Brain microvascular endothelial cell (primary cell): ENCODE measurements around the gene LETM1.

ENCODE experiments used
- DNase-seq: peaks from one replicate; pipeline ENCODE4 v3.0.0-alpha.2; 2020
- H3K27ac ChIP-seq: fragments of 250-450 bp; sonication (Bioruptor Pico); 2 replicates; pipeline ENCODE4 v1.5.1; 2020; ENCODE audit warnings: mild to moderate bottlenecking, moderate library complexity
- H3K27me3 ChIP-seq: fragments of 250-450 bp; sonication (Bioruptor Pico); replicated peaks from 2 replicates; pipeline ENCODE4 v1.5.1; 2020; ENCODE audit warnings: mild to moderate bottlenecking
- H3K36me3 ChIP-seq: fragments of 250-450 bp; sonication (Bioruptor Pico); replicated peaks from 2 replicates; pipeline ENCODE4 v1.5.1; 2020; ENCODE audit warnings: mild to moderate bottlenecking
- H3K4me3 ChIP-seq: 2 replicates; pipeline ENCODE4 v1.5.1; 2011; ENCODE audit warnings: low read depth, mild to moderate bottlenecking, control low read depth, low read length, moderate library complexity
- CTCF ChIP-seq: IDR thresholded peaks from 2 replicates; pipeline ENCODE4 v1.5.1; 2011; ENCODE audit warnings: low read depth, mild to moderate bottlenecking, moderate library complexity, low read length, control low read depth, inconsistent platforms; ENCODE audit errors: missing control alignments
- in situ Hi-C: cut with HindIII; loops from 2 replicates; pipeline ENCODE4 v1.10.0; 2017; ENCODE audit warnings: low sequenced_read_pairs, low pct_ligation_motif_present

The LETM1 gene

GRCh38 chr4:1797861-1798579 is 57.9 kb downstream of the LETM1 start:
- no peak overlapping the region for H3K4me3 ChIP-seq
- peaks cover 22% of the 10 kb centered on the region for H3K27me3 ChIP-seq
- DNase-seq, result no peak
- H3K36me3 ChIP-seq, result no peaks in the 10 kb centered on the region
- H3K27ac ChIP-seq, result no peak overlapping the region
- in situ Hi-C loops, result no loop called here
- no peak for TF ChIP-seq CTCF

- H3K36me3 ChIP-seq, result no peaks in the 10 kb centered on the region
- in situ Hi-C loops, result no loop called here
- no peak for TF ChIP-seq CTCF
- no peak for DNase-seq
- H3K27me3 ChIP-seq, result peaks cover 22% of the 10 kb centered on the region
- no peak overlapping the region for H3K27ac ChIP-seq
- no peak overlapping the region for H3K4me3 ChIP-seq
These were observed 58.6 kb downstream of the LETM1 start for GRCh38 chr4:1797298-1797860.

GRCh38 chr4:1796486-1797204 is 59.3 kb downstream of the LETM1 start:
- in situ Hi-C loops, result no loop called here
- Histone ChIP-seq H3K27me3 (peaks cover 23% of the 10 kb centered on the region), H3K4me3 (no peak overlapping the region), H3K36me3 (no peaks in the 10 kb centered on the region), H3K27ac (no peak overlapping the region)
- TF ChIP-seq CTCF, result no peak
- DNase-seq, result no peak

- Histone ChIP-seq H3K27ac (no peak overlapping the region), H3K4me3 (no peak overlapping the region), H3K36me3 (no peaks in the 10 kb centered on the region), H3K27me3 (peaks cover 23% of the 10 kb centered on the region)
- DNase-seq, result no peak
- no peak for TF ChIP-seq CTCF
- in situ Hi-C loops, result no loop called here
These were observed 60.4 kb downstream of the LETM1 start for GRCh38 chr4:1795299-1796195.

GRCh38 chr4:1794809-1795298 is 61.1 kb downstream of the LETM1 start:
- DNase-seq, result no peak
- Histone ChIP-seq H3K27me3 (peaks cover 23% of the 10 kb centered on the region), H3K4me3 (no peak overlapping the region), H3K27ac (no peak overlapping the region), H3K36me3 (no peaks in the 10 kb centered on the region)
- no peak for TF ChIP-seq CTCF
- in situ Hi-C loops, result no loop called here
